HEK293T (cell line): Measurements from ENCODE around the gene UBE2S.

Source experiments
- CTCF ChIA-PET: fragments of 350-600 bp; formaldehyde crosslinking; extraction: SDS; loops from one replicate; lab custom pipeline; 2021; ENCODE audit warnings: antibody characterized with exemption, inconsistent platforms; lab: Yijun Ruan, JAX
- POLR2A ChIA-PET: fragments of 350-600 bp; formaldehyde crosslinking; extraction: SDS; loops from one replicate; lab custom pipeline; 2020; ENCODE audit warnings: antibody characterized with exemption, inconsistent platforms; lab: Yijun Ruan, JAX
- DNase-seq: peaks from one replicate; pipeline ENCODE4 v3.0.0; 2012; ENCODE audit warnings: mixed read lengths; ENCODE audit errors: extremely low spot score
- ARNT ChIP-seq: fragments of 450-650 bp; IDR thresholded peaks from 2 replicates; pipeline ENCODE4 v1.6.1; 2017; ENCODE audit warnings: mild to moderate bottlenecking
- BHLHE40 ChIP-seq: fragments of 450-650 bp; IDR thresholded peaks from 2 replicates; pipeline ENCODE4 v1.6.1; 2016; ENCODE audit warnings: mild to moderate bottlenecking, moderate library complexity, borderline replicate concordance
- CTBP1 ChIP-seq: fragments of 450-650 bp; IDR thresholded peaks from 2 replicates; pipeline ENCODE4 v1.6.1; 2016; ENCODE audit warnings: borderline replicate concordance
- ELF4 ChIP-seq: fragments of 450-650 bp; IDR thresholded peaks from 2 replicates; pipeline ENCODE4 v1.6.1; 2017; ENCODE audit warnings: antibody characterized with exemption
- FOXA1 ChIP-seq: fragments of 450-650 bp; IDR thresholded peaks from 2 replicates; pipeline ENCODE4 v1.6.1; 2016; ENCODE audit warnings: mild to moderate bottlenecking
- FOXK2 ChIP-seq: fragments of 450-650 bp; IDR thresholded peaks from 2 replicates; pipeline ENCODE4 v1.6.1; 2016; ENCODE audit warnings: mild to moderate bottlenecking
- FOXM1 ChIP-seq: fragments of 450-650 bp; IDR thresholded peaks from 2 replicates; pipeline ENCODE4 v1.6.1; 2017; ENCODE audit warnings: mild to moderate bottlenecking, borderline replicate concordance
- HDGF ChIP-seq: fragments of 450-650 bp; IDR thresholded peaks from 2 replicates; pipeline ENCODE4 v1.6.1; 2017; ENCODE audit warnings: antibody characterized with exemption, borderline replicate concordance
- L3MBTL2 ChIP-seq: fragments of 450-650 bp; conservative IDR thresholded peaks from 2 replicates; pipeline ENCODE4 v1.6.1; 2016; ENCODE audit warnings: mild to moderate bottlenecking
- LEF1 ChIP-seq: fragments of 450-650 bp; IDR thresholded peaks from 2 replicates; pipeline ENCODE4 v1.6.1; 2017; ENCODE audit warnings: mild to moderate bottlenecking, borderline replicate concordance
- NFRKB ChIP-seq: fragments of 450-650 bp; IDR thresholded peaks from 2 replicates; pipeline ENCODE4 v1.6.1; 2016; ENCODE audit warnings: mild to moderate bottlenecking, moderate library complexity
- SP1 ChIP-seq: fragments of 450-650 bp; IDR thresholded peaks from 2 replicates; pipeline ENCODE4 v1.6.1; 2017
- SUZ12 ChIP-seq: fragments of 450-650 bp; IDR thresholded peaks from 2 replicates; pipeline ENCODE4 v1.6.1; 2016; ENCODE audit warnings: mild to moderate bottlenecking
- TARDBP ChIP-seq: fragments of 450-650 bp; IDR thresholded peaks from 2 replicates; pipeline ENCODE4 v1.6.1; 2016
- ZNF384 ChIP-seq: fragments of 450-650 bp; IDR thresholded peaks from 2 replicates; pipeline ENCODE4 v1.6.1; 2016
- TF ChIP-seq, protein P1 (sequence below): fragments of 450-650 bp; IDR thresholded peaks from 2 replicates; pipeline ENCODE4 v1.6.1; 2016

The UBE2S gene

GRCh38 chr19:55376241-55376933, 31.2 kb downstream of the UBE2S start, which contains the start of gene TMEM190:
Gene TMEM190 (plus strand): TSS chr19:55376826. CDS start chr19:55376854, 28 bp downstream.
- DNase-seq: no peak
- CTCF ChIA-PET: no interaction called here
- POLR2A ChIA-PET: interaction anchor here (1.0 to 4.0 kb wide), 3 partner anchors 9 to 37 kb away, joined by 3 to 12 read pairs (median 6); partner anchors contain the start of gene KMT5C
- no peak for TF ChIP-seq FOXM1
- TF ChIP-seq LEF1: no peak
- TF ChIP-seq, protein P1, sequence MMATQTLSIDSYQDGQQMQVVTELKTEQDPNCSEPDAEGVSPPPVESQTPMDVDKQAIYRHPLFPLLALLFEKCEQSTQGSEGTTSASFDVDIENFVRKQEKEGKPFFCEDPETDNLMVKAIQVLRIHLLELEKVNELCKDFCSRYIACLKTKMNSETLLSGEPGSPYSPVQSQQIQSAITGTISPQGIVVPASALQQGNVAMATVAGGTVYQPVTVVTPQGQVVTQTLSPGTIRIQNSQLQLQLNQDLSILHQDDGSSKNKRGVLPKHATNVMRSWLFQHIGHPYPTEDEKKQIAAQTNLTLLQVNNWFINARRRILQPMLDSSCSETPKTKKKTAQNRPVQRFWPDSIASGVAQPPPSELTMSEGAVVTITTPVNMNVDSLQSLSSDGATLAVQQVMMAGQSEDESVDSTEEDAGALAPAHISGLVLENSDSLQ: no peak
- no peak for TF ChIP-seq BHLHE40
- no peak for TF ChIP-seq SUZ12
- TF ChIP-seq SP1: no peak
- TF ChIP-seq FOXK2: no peak
- TF ChIP-seq L3MBTL2: no peak
- TF ChIP-seq ARNT: no peak
- no peak for TF ChIP-seq CTBP1
- TF ChIP-seq FOXA1: no peak
- no peak for TF ChIP-seq ELF4
- no peak for TF ChIP-seq NFRKB
- no peak for TF ChIP-seq HDGF
- no peak for TF ChIP-seq ZNF384
- TF ChIP-seq TARDBP: no peak

- no peak for TF ChIP-seq NFRKB
- TF ChIP-seq FOXM1: no peak
- TF ChIP-seq SP1: no peak
- TF ChIP-seq, protein P1: no peak
- TF ChIP-seq L3MBTL2: no peak
- TF ChIP-seq CTBP1: no peak
- TF ChIP-seq TARDBP: no peak
- no peak for DNase-seq
- CTCF ChIA-PET: interaction anchor here (0.6 kb wide), 1 partner anchor 43 kb away, joined by 6 read pairs; no protein-coding TSS in a partner anchor
- POLR2A ChIA-PET: no interaction called here
These were observed 33.4 kb downstream of the UBE2S start for GRCh38 chr19:55373993-55374757.

DNA sequence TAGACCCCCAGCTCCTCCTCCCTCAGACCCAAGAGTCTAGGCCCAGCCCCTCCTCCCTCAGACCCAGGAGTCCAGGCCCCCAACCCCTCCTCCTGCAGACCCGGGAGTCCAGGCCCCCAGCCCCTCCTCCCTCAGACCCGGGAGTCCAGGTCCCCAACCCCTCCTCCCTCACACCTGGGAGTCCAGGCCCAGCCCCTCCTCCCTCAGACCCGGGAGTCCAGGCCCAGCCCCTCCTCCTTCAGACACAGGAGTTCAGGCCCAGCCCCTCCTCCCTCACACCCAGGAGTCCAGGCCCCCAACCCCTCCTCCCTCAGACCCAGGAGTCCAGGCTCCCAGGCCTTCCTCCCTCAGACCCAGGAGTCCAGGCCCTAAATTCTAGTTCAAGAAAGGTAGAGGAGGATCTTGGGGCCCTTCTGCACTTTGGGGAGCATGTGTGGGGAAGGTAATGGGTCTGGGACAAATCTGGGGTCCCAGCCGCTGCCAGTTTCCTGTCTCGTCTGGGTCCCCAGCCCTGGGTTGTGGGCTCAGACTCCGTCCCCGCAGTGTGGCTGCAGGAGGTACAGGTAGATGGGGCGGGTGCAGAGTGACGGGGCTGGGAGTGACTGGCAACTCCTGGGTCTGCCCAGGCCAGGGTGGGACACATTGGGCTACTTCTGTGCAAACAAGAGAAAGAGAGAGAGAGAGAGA, 34.1 kb downstream of the UBE2S start:
- CTCF ChIA-PET: interaction anchor here (0.6 to 0.8 kb wide), 2 partner anchors 44 to 95 kb away, joined by 3 to 6 read pairs; no protein-coding TSS in a partner anchor

DNA sequence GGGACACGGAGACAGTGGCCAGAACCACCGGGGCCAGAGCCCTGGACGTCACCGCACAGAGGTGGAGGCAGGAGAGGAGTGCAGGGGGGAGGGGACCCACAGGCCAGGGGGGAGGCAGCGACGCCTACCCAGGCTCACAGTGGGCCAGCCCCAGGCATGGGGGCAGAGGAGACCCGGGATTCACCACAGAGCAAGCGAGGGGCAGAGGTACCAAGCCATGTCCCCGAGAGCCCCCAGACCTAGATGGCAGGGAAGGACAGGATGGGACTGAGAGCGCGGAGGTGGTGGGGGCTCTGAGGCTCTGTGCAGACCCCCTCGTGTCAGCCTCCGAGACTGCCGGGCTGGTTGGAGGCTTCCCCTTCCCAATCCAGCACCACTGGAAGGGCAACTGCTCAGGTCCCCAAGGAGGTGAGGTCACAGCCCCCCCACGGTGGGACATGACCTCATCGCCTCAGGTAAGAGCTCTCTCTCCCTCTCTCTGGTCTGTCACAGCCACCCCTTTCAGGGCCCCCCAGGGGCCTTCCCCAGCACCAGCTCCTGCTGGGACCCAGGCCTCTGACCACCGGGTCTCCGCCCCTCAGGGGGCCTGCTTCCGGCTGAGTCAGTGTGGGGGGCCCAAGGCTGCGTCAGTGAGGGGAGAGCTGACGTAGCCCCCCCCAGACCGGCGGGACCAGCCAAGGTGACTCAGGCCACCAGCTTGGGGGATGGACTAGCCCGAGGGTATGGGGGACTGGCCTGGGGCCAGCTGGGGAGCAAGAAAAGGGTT, 35.1 kb downstream of the UBE2S start:
- ChIA-PET CTCF (interaction anchor here (0.8 to 1.6 kb wide), 2 partner anchors 24 to 96 kb away, joined by 3 to 4 read pairs; no protein-coding TSS in a partner anchor), POLR2A (interaction anchor here (0.8 to 1.5 kb wide), 4 partner anchors 17 to 71 kb away, joined by 3 to 6 read pairs (median 4); partner anchors contain the start of genes KMT5C and UBE2S)
- TF ChIP-seq TARDBP (no peak), L3MBTL2 (no peak), FOXK2 (no peak), NFRKB (no peak), ARNT (no peak), HDGF (no peak), ZNF384 (no peak)
- TF ChIP-seq, protein P1: no peak
- DNase-seq: no peak

More for the DNA sequence above, 34.1 kb downstream of the UBE2S start:
- POLR2A ChIA-PET: interaction anchor here (1.4 to 1.5 kb wide), 3 partner anchors 34 to 72 kb away, joined by 3 to 6 read pairs (median 5); partner anchors contain the start of genes KMT5C and UBE2S
- no peak for DNase-seq
- TF ChIP-seq NFRKB: no peak
- TF ChIP-seq, protein P1: no peak
- TF ChIP-seq FOXM1: no peak
- no peak for TF ChIP-seq L3MBTL2
- TF ChIP-seq SUZ12: no peak
- TF ChIP-seq CTBP1: no peak
- TF ChIP-seq FOXA1: no peak
- no peak for TF ChIP-seq HDGF
- no peak for TF ChIP-seq BHLHE40
- TF ChIP-seq LEF1: no peak
- TF ChIP-seq ZNF384: no peak
